ENCODE results near the gene MTAP.

DNA sequence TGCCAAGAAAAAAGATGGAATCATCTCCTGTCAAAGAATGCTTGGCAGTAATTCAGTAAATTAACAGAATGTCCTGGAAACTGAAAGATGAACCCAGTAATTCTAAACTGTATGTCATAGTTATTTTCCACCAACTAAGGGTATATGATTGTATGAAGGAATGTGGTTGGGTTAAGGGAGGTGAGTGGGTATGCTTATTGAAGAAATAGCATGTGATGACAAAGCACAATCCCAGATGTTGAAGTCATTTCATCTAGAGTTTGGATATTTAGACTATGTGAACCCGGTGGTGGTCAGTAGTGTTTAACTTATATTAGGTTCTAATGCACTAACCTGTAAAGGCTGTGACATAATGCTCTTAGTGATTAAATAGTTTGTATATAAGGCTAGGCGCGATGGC, 104.4 kb downstream of the MTAP start:
- no peak for TF ChIP-seq CTCF (optimal IDR thresholded peaks at IDR 0.05 in 1 of 3, IDR thresholded peaks at IDR 0.05 in 1 of 3, conservative IDR thresholded peaks at IDR 0.05 in 1 of 3; ENCODE audit: extremely low read depth in 1 of 3, insufficient read depth in 2 of 3, low read length in 3 of 3)
- no peak for TF ChIP-seq EZH2 (IDR thresholded peaks at IDR 0.05; ENCODE audit: low read length)
